Germinal center (tissue), 1 donor: ENCODE measurements around the gene GABRG3.
"Not testable (repeated sequence)": the region's sequence is repeated elsewhere in the genome, so short reads cannot be mapped to it uniquely, and the experiment has no call there.

ENCODE experiments used
- DNase-seq: peaks from one replicate; pipeline ENCODE4 v3.0.0; 2012; ENCODE audit warnings: mixed read lengths, low spot score

The GABRG3 gene

DNA sequence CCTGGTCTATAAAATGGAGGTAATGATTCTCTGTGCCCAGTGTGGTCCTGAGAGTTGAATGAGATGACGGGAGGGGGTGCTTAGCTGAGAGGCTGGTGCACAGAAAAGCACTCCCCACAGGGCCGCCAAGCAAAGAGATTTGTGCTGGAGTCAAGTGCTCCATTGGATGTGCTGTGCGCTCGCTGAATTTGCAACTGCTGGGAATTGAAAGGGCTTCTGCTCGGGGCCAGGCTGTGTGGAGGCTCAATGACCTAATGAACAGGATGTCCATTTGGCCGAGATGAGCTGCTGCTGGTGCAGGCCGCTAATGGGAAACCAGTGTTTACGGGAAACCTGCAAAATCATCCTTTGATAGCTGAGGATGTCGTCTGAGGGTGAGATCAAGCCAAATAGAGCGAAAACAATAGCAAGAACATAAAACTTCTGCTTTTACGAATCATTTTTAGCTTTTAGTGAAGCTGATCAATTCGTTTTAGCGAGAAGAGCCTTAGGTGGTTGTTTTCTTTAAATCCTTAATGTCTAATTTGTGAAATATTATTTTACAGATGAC is 211.7 kb downstream of the GABRG3 start:
- no peak for DNase-seq

DNA sequence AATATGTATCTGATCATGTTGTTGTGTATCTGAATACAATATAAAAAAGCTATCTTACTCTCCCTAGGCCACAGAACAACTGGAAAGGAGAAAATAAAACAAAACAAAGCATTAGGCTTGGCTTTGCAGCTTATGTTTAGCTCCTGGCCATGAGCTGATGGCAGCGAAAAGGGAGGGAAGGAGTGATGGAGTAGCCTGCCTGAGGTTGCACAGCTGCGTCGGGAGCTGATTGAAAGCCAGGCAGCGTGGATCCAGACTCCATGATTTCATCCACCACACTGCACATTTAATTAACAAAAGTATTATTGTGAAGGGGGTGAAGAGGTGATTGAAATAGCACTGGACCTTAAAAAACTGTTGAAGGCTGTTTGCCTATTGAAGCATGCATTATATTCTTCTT is 212.2 kb downstream of the GABRG3 start:
- no peak for DNase-seq

DNA sequence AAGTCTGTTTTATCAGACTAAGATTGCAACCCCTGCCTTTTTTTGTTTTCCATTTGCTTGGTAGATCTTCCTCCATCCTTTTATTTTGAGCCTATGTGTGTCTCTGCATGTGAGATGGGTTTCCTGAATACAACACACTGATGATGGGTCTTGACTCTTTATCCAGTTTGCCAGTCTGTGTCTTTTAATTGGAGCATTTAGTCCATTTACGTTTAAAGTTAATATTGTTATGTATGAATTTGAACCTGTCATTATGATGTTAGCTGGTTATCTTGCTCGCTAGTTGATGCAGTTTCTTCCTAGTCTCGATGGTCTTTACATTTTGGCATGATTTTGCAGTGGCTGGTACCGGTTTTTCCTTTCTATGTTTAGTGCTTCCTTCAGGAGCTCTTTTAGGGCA is 220.5 kb downstream of the GABRG3 start:
- not testable (repeated sequence) for DNase-seq

DNA sequence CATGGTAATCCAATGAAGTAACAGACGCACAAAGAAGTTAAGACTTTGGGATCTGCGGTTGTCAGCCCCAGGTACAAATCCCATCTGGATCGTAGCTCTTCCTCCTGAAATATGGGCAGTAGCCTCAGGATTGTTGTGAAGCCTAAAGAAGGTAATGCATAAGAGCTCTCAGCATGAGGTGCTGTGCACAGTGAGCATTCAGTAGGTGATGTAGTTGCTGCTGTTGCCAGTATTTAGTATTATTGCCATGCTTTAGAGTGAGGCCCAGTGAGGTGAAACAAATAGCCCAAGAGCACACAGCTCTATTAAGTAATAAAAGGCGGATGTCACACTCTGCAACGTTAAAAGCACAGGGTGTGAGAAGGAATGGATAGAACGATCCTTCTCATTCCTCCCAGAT is 225.7 kb downstream of the GABRG3 start:
- DNase-seq = no peak

DNA sequence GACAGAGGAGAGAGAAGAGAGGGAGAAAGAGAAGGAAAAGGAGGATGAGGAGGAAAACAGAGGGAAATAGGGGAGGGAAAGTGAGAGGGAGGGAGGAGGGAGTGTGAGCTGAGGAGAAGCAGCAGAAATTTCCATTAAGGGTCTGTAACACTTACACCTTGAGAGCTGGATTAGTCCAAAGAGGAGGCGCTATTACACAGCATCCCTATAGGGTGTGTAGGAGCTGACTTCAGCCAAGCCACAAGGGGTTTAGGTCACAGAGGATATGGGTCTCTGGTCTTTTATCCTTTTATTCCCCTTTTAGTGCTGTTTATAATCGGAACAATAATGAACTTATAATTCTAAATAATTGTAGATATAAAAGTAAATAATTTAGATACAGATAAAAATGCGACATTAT is 230.4 kb downstream of the GABRG3 start:
- no peak for DNase-seq

DNA sequence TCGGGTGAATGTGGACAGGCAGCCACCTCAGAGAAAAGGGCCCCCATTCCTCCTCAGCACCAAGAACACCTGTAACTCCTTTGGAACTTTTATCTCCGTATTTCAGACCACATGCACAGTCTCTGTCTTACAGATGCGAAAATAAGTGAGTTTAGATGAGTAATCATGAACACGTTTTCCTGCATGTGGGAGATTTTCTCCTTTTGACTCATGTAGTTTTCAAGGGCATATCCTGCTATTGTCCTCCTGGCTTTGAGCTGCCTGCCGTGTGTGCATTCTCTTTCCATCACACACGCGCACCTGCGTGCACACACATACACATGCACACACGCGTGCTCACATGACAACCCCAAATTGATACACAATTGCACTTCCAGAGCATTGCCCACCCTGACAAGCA is 239.2 kb downstream of the GABRG3 start:
- no peak for DNase-seq

DNA sequence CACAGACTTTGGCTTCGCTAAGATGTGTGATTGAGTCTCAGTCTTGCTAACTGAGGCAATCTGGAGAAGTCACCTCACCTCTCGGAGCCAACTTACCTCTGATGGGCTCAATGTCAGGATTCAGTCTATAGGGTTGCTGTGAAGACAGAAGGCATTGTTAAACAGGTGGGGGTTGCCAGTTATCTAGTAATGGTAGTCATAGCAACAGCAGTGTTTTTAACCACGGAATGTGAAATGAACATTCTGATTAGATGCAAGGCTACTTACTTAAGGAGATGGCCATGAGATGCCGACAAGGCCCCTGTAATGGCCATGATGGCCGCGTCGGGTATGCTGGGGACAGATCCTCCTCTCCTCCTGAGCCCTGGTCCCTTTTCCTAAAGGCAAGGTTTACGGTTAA is 243.1 kb downstream of the GABRG3 start:
- no peak for DNase-seq

DNA sequence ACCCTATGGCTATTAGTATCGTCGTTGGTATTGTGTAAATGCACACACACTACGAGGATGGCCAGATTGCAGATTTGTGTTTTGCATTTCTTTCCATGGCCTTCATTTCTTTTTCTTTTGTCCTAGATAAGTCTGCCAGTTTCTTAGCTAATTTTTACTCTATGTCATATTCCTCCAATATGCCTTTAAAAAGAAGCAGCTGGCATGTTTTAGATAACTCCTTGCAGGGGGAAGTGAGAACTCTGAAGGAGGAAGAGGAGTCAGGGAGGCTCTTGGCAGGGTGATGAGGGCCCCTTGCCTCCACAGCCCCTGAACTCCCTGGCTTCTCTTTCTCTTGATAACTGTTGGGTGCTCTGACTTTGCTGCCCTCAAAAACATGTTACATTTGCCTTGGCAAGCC is 244.0 kb downstream of the GABRG3 start:
- no peak for DNase-seq

DNA sequence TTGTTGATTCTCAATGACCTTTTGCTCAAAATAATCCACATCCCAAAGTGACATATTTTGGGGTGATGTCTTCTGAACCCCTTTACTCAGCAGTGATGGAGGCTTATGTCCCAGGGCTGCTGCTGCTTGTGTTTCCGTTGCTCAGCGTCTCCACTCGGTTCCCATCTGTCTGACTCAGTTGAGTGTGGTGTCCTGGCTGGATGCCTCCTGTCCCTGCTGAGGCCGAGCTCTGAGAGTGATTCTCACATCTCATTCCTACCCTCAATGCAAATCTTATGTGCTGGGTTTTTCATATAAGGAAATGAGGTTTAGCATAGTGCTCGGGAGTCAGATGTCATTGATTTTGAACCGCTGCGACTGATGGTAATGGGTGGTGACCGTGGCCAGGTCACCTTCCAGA is 247.4 kb downstream of the GABRG3 start:
- no peak for DNase-seq

DNA sequence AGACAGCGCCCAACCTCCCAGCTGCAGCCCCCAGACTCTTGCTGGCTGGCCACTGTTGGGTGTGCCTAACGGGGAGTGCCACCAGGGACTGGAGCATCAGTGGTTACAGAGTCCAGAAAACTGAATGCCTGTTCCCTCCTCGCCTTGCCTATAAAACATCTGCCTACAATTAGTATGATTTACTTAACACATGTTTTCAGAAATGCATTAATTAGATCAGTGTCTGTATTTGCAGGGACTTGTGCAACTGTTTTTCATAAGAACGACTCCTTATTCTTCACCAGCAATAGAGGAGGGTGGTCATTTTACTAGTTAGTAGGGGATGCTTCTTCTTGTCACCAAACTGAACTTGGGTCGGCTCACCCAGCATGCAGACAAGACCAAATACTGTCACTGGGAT is 248.7 kb downstream of the GABRG3 start:
- DNase-seq = no peak

DNA sequence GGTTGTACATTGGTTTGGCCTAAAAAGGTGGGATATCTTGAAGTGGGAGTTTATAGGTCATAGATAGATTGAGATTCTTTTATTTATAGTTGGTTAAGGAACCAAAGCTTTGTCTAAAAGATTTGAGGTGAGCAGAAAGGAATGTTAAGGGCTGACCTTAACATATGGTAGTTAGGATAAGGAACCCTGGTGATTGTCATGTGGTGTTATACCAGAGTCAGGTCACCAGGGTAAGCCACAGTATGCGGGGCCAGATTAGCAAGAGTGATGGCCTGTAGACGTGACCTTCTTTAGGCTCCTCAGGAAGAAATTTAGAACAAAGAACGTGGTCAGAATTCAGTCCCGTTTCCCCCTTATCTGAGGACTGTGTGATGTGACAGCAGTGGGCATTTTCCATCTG is 249.2 kb downstream of the GABRG3 start:
- no peak for DNase-seq

DNA sequence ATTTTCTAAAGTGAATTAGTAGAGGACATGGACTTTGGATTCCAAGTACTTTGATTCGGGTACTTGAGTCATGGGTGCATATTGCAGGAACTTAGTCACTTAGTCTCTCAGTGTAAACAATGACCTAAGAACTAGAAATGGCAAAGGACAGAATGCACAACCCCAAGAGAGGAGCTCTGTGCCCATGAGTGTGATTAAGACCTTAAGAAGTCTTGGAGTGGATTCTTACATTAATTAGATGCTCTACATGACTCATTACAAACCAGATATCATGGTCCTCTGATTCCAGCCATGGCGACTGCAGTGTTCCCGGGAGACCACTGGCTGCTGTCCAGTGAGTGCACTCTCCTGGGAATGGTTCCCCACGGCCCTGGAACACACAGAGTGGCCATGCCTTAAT is 251.5 kb downstream of the GABRG3 start:
- DNase-seq = no peak

DNA sequence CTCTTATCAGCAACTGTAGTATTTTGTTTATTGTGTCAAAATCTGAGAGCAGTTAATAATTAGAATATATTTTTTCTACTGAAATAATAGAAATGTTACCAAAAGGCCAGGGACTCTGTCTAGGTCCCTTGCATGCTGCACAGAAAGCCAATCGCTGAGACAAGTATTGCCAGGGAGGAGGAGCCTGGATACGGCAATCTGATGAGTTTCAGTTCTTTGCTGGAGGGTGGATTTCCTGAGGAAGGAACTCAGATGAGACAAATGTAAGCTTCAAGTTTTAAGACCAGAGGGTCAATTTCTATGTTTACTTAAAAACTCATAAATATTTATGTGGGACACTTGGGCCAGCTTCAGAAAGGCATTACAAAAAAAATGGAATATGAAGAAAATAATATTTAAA is 252.2 kb downstream of the GABRG3 start:
- DNase-seq = no peak

DNA sequence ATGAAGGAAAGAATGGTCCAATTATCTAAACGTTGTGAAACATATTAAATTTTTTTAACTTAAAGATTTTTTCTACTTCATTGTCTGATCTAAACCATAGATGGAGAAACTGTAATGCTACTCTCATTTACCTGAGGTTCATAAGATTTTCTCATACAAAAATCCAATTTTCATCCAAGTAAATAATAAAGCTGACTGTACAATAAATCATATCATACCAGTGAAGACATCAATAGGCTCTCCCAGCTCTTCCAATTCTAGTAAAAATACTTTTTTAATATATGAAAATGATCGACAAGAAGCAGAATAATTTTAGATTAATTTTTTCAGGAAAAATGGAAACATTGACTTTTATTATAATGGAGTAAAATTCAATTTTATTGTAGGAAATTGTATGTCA is 260.8 kb downstream of the GABRG3 start:
- no peak for DNase-seq

DNA sequence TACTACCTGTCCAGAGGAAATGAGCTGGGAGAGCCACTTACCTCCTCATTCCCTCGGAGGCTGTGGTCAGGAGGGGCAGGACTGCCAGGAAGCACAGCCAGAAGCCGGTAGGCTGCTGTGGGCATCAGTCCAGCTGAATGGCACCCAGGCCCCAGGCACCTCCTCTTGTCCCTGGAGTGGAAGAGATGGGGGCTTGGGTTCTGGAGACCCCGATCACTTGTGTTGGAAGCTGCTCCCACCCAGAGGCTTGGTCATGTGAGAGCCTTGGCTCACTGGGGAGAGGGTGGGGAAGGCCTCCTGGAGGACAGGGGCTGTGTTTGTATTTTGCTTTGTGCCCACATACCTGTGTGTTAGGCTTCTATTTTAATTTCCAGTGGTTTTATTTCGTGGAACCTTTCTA is 261.9 kb downstream of the GABRG3 start:
- DNase-seq = no peak

DNA sequence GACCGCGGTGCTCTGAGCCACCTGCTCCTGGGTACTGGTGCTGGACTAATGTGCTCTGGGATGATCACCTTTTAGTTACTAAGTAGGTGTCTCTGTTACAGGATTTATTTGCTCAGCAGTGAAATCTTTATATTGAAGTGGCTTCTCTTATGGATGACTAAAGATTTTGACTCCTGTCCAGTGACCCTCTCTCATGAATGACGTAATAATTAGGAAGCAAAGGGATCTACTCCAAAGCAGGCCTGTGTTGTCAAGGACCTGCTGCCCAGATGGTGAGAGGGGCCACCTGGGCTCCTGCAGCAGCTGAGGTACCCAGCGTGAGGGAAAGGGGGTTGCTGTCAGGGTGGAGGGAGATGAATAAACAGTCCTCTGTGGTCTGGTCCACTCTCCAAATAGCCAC is 263.6 kb downstream of the GABRG3 start:
- DNase-seq = no peak

DNA sequence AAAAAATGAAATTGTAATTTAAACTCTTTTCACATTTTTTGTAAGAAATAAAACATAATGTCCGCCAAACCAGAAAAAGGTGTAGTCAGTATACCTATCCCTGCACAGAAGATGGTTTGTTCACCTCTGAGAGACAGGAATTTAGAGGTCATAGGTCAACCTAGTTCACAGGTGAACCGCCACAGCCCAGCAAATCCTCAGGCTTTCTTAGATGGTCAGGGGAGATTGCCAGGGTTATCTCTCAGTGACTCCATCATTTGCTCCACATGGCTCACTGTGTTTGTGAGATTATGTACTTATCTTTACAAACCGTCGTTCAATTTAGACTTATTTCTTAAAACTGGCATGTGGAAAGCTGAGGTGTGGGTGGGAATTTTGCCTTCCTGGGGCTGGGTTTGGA is 264.2 kb downstream of the GABRG3 start:
- no peak for DNase-seq

DNA sequence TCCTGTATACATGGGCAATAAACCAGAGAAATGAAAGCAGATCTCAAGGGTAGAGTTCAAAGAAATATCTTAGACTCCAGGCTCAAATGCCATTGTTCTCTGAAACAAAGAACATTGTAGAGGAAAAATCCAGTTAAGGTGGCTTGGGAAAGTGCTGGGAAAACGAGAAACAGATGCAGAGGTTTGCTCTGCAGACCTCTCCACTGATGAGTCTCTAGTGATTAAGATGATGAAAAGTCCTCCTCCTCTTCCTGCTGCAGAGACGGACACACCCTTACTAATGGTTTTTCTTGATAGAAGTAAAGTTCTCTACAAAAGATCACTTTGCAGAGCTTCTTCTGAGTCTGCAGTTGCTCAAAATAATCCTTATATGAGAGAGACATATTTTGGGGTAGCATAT is 264.7 kb downstream of the GABRG3 start:
- DNase-seq = no peak

DNA sequence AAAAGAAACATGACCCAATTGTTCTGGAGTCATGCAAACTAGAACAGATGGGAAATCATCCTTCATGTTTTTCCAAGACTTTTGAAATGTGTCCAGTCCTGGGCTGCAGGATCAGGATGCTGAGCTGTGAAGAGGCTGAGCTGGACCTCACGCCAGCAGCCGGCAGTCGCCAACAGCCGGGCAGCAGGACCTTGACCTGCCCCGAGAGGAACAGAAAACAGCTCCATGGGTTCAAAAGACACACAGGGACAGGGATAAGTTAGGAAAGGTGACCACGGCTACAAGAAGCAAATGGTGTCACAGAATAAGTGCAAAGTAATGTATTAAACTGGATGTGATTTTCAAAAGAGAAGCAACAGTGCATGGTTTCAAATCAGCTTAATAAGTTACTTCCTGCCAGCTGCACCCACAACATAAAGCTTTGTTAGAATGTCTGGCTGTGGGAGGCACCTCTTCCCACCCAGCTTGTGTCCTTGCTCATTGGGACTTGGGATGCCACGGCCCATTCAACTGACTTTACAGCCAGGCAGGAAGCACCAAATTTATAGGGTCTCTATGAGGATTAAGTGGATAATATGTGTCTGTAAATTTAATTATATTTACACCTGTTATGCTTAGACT is 266.4 kb downstream of the GABRG3 start:
- DNase-seq = no peak

DNA sequence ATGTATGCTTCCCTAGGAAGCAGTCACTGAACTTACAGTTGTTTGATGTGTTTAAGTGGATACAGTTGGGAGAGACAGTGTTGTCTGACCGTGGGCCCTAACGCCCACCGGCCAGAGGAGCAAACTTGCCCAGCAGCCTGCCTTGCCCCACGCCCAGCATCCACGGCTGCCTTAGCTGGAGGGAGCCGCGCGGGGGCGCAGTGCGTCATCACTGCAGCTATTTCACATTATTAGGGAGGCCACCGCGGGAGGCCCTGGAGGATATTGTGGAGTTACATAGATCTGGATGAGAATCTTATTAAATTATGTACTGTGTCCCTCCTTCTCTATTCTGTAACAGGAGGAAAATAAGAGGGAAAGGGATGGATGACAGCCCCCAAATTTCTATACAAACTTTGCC is 267.2 kb downstream of the GABRG3 start:
- no peak for DNase-seq

DNA sequence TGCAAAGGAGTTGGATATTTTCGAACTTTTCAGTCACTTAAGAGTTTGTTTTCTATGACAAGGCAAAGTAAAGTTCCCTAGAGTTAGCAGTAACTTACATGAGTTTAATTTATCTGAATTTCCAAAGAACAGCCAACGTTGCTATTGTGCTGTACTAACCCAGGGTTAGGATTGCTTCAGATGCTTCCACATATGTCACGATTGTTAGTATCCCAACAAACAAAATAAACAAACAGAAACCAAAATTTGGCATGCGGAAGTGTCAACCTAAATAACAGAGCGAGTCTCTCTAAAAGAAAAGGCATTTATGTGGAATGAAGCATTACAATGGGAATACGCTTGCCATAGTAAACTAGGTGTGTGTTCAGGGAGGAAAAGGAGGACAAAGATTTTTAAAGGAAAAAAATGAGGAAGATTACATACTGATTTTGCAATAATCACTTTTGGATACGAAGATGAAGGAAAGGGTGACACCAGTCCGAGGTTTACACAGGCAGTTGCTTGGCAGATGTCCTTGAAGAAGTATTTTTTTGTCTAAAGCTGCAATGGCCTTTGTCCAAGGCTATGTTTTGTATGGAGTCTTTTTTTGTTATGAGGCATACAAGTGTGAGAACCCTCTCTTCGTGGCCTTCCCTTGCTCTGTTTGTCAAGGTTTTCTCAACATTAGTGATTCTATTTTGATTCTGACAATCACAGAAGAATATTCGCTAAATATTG is 267.9 kb downstream of the GABRG3 start:
- no peak for DNase-seq

DNA sequence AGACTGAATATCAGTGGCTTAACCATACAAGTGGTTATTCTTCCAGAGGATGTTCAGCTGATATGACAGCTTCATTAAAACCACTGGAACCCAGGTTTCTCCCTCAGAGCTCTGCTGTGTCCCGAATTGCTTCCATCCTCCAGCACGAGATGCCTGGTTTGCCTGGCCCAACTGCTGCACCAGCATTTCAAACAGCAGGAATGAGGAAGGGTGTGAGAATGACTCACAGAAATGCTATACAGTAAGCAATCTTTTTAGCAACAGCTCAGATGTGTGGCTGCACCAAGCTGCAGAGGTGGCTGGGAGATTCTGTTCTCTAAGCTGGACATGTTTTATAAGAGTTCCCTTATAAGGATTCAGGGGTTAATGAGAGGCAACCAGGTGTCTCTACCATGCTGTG is 271.0 kb downstream of the GABRG3 start:
- DNase-seq = no peak

DNA sequence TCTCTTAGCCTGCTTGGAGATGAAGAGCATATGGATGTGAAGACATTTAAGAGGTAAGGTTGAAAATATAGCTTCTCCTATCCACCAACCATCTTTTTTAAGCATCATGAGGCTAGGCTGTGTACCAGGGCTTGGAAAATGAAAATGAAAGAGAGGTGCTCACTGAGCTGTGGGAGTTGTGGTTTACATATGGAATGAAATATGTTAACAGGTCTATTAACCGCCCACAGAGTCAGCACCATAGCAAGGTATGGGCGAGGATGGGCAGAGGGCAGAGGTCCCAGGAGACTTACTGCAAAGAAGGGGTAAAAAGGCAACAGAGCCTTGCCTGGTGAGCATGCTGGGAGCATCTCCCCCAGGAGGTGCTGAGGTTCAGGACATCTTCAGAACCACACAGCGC is 273.1 kb downstream of the GABRG3 start:
- no peak for DNase-seq

DNA sequence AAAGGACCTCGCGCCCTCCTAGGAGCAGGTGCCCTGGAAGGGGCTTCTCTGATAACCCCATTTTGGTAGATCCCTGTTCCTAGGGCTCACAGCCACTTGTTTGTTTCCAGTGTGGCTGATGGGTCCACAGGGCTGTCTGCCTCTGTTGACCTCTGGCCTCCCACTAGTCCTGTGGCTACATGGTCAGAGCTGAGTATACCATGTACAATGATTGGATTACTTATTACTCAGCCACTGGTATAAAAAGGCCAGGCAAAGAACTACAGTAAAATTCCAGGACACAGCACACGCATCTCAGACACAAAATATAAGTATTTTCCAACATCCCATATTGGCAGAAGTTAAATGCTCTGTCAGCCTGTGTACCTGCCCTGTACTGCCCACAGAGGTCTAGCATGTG is 277.3 kb downstream of the GABRG3 start:
- no peak for DNase-seq
